ENCODE data around the gene CDH1.

CDH1 gene

DNA sequence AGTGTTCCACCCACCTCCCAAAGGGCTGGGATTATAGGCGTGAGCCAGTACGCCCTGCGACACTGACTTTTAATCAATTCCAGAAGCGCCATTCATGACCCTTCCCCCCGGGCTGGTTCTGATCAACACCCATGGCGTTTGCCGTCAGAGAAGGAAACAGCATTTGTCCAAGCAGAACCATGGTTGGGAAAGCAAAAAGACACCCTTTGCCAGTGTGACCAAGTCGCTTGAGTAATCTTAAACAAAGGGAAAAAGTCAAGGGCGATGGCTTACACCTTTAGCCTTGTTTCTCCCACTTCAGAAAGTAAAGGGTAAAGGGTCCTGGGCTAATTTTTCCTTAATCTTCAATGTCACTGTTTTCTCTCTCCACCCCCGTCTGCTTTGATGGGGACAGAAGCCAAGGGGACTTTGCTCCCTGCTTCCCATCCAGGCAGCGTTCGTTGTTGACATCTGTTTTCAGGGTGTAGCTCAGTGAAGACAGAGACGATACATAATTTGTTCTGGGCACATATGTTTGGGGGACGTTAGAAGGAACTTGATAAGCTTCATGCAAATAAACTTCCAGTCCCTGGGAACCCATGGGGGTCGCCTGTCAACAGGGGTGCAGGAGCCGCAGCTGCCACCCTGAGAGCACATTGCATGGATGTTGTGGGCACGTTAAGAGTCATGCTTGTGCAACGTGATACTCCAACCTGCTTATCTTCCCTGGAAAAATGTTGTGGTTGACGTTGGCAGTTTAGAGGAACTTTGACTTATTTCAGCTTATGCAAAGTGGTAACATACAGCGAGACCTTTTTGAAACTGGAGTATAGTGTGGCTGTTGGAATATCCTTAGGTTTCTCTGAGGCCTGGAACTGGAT, 55.6 kb downstream of the CDH1 start:
- TF ChIP-seq CTCF (IDR thresholded peaks at IDR 0.05; ENCODE audit: low read depth, low read length), result no peak
- DNase-seq (ENCODE audit: low read depth, low spot score), result peak; percentile 53
- no peak overlapping the region for H3K4me3 ChIP-seq (ENCODE audit: low read depth, low read length)
- in situ Hi-C loops (cut with HindIII; ENCODE audit: low sequenced_read_pairs), result no loop called here

DNA sequence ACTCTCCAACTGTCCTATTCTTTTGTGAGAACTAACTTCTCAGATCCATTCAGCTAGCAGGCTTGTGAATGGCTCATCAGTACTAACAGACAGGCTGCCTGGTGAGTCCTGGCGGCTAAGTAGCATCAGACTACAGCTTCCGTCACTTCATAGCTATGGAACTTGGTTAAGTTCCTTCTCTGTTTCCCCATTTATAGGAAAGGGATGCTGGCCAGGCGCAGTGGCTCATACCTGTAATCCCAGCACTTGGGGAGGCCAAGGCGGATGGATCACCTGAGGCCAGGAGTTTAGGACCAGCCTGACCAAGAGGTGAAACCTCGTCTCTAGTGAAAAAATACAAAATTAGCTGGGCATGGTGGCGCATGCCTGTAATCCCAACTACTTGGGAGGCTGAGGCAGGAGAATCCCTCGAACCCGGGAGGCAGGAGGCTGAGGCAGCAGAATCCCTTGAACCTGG, 56.3 kb downstream of the CDH1 start:
- no peak for TF ChIP-seq CTCF (IDR thresholded peaks at IDR 0.05; ENCODE audit: low read depth, low read length)
- in situ Hi-C loops (cut with HindIII; ENCODE audit: low sequenced_read_pairs), result no loop called here
- no peak for DNase-seq (ENCODE audit: low read depth, low spot score)
- H3K4me3 ChIP-seq (ENCODE audit: low read depth, low read length), result no peak overlapping the region

DNA sequence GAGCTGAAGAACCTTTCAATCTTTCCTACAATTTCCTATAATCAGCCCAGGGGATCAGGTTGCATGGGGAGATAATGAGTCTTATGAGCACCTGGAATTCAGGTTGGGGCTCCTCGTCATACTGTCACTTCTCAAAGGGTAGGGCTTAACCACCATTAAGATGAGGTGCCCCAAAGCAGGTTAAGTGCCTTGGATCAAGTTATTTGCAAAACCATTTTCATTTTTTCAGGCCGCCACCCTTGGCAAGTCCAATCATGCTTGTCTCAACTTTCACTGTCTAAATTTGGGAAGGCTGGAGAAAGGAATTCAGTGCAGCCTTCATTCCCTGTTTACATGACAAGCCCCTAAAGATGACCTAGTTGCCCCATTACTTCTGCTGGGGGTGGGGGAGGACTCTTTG, 61.3 kb downstream of the CDH1 start:
- no peak for DNase-seq (ENCODE audit: low read depth, low spot score)
- in situ Hi-C loops (cut with HindIII; ENCODE audit: low sequenced_read_pairs), result no loop called here
- no peak overlapping the region for H3K4me3 ChIP-seq (ENCODE audit: low read depth, low read length)
- no peak for TF ChIP-seq CTCF (IDR thresholded peaks at IDR 0.05; ENCODE audit: low read depth, low read length)

- in situ Hi-C loops (cut with HindIII; ENCODE audit: low sequenced_read_pairs), result no loop called here
- H3K4me3 ChIP-seq (ENCODE audit: low read depth, low read length), result no peak overlapping the region
- peak; percentile 86 for TF ChIP-seq CTCF (IDR thresholded peaks at IDR 0.05; ENCODE audit: low read depth, low read length)
- peak; percentile 88 for DNase-seq (ENCODE audit: low read depth, low spot score)
These were observed 63.3 kb downstream of the CDH1 start for GRCh38 chr16:68800257-68800875.

DNA sequence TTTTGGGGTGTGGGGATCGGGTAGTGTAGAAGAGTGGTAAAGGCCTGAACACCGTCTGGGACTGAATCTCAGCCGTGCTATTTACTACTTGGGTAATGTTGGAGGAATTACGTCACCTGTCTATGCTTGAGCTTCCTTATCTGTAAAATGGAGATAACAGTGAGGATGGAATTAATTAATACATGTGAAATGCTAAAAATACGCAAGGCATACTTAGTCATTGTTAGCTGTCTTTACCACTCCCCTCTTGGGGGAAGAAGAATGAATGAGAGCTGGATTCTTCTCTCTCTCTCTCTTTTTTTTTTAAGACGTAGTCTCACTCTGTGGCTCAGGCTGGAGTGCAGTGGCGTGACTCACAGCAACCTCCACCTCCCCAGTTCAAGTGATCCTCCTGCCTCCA, 65.1 kb downstream of the CDH1 start:
- no peak for TF ChIP-seq CTCF (IDR thresholded peaks at IDR 0.05; ENCODE audit: low read depth, low read length)
- in situ Hi-C loops (cut with HindIII; ENCODE audit: low sequenced_read_pairs), result no loop called here
- DNase-seq (ENCODE audit: low read depth, low spot score), result peak; percentile 52
- no peak overlapping the region for H3K4me3 ChIP-seq (ENCODE audit: low read depth, low read length)

GRCh38 chr16:68806422-68806821, 69.3 kb downstream of the CDH1 start:
- TF ChIP-seq CTCF (IDR thresholded peaks at IDR 0.05; ENCODE audit: low read depth, low read length), result no peak
- in situ Hi-C loops (cut with HindIII; ENCODE audit: low sequenced_read_pairs), result no loop called here
- DNase-seq (ENCODE audit: low read depth, low spot score), result no peak
- H3K4me3 ChIP-seq (ENCODE audit: low read depth, low read length), result no peak overlapping the region
